GM19468 (cell line): Measurements from ENCODE around the gene EDC3.
"Not testable (repeated sequence)": the region's sequence is repeated elsewhere in the genome, so short reads cannot be mapped to it uniquely, and the experiment has no call there.

Experiments used
- ATAC-seq: cut with Tn5 transposase; IDR thresholded peaks from one replicate; pipeline ENCODE4 v1.9.1; 2021; ENCODE audit warnings: mild to moderate bottlenecking, moderate library complexity, moderate number of reproducible peaks; ENCODE audit not compliant: unreplicated experiment; ENCODE audit errors: extremely low read depth

EDC3 gene

DNA sequence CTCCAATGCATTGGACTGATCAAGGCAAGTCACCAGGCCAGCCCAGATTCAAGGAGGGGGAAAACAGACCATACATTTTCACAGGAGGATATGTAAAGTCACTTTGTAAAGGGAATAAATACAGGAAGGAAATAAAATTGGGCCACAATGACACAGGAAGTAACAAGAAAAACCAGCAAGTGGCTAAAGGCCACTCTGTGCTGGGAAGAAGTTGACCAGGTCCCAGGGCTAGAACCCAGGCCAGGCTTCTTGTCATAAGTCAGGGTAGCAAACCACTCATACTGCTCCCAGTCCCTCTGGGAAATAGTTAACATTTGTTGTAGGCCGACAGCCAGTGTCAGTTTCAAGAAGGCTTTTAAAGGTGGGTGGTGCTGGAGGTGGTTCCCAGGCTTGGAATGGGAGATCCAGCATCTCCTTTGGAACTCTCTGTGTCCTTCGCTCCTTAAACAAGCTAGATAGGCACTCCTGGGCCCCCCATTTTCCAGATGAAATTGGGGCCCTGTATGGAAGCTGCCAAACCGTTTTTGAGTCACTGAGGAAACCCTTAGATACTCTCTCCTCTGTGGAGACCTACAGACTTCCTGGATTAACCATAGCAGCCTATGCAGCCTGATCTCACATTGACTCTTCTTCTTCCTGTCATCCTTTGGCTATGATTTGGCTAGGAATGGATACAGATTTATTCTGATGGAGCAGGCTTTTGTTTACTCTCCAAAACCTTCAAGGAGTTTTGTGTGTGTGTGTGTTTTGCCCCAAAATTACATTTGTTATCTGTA lies 14.7 kb upstream of the EDC3 start:
- ATAC-seq, result no peak

DNA sequence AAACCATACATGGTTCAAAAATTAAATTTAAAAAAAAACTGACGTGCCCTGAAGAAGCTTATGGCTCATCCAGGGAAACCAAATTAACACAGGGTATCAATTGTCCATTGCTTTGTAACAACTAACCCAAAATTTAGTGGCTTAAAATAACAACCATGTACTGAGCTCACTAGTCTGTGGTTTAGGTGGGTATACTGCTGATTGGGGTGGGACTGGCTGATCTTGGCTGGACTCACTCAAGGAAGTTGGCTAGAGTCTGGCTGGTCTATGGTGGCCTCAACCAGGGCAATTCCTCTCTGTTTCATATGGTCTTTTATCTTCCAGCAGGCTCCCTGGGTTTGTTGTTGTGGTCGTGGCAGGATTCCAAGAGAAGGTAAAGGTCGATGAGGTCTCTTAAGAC lies 14.1 kb upstream of the EDC3 start:
- no peak for ATAC-seq

DNA sequence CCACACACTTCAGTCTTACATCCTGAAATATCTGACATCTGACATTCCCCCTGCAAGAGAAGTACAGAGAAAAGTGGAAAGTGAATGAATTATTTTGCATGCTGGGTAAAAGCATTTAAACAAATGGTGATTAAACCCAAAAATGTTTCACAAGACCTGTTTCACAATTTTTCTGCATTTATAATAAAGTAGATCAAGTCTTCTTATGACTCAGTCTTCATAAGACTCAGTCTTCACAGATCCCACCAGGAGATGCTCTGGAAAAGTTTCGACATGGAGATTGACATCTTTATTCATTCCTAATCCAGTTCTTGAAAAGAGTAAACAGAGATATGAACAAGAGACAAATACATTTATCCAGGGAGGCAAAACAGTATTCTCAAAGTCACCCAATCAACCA lies 13.2 kb upstream of the EDC3 start:
- no peak for ATAC-seq

DNA sequence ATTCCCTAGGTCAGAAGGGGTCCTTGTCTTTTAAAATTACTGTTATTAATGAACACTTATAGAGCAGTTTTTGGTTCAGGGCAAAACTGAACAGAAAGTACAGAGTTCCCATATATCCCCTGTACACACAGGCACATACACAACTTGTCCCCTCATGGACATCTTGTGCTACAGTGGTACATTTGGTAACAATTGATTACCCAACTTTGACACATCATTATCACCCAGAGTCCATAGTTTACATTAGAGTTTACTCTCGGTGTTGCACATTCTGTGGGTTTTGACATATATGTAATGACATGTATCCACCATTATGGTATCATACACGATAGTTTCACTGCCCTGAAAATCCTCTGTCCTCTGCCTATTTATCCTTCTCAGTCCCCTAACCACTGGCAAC lies 984 bp upstream of the EDC3 start:
- ATAC-seq, result no peak

DNA sequence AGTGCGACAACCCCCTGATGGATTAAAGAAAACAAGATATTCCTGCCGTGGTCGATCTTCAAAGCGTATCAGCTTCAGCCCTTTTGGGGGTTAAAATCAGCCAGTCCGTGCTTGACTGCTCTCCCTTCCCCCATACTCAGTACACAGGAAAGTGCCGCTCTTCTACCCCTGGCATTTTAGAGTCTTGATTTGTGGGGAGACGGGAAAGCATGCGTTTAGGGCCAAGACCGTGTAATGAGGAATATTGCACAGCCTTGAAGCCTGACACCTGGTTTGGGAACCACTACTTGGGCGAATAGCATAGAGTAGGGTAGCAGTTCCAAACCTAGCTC lies 540 bp upstream of the EDC3 start:
- no peak for ATAC-seq

DNA sequence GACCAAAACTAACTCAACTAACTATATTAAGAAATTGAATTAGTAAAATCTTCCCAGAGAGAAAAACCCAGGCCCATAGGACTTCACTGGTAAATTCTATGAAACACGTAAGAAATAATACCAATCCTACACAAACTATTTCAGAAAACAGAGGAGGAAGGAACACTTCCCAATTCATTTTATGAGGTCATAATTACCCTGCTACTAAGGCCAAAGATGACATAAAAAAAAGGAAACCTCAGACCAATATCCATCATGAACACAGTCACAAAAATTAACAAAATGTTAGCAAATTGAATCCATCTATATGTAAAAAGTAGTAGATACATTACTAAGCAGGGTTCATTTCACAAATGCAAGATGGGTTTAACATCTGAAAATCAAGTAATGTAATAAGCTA lies 3.5 kb downstream of the EDC3 start:
- no peak for ATAC-seq

DNA sequence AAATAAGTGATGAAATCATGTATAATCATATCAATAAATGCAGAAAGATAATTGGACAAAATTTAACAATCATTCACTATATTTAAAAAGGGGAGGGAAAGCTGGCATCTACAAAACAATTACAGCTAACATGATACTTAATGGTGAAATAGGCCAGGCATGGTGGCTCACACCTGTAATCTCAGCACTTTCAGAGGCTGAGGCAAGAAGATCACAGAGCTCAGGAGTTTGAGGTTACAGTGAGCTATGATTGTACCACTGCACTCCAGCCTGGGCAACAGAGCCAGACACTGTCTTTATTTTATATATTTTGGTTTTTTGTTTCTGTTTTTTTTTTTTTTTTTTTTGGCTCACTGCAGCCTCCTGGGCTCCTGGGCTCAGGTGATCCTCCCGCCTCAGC lies 12.1 kb downstream of the EDC3 start:
- no peak for ATAC-seq

DNA sequence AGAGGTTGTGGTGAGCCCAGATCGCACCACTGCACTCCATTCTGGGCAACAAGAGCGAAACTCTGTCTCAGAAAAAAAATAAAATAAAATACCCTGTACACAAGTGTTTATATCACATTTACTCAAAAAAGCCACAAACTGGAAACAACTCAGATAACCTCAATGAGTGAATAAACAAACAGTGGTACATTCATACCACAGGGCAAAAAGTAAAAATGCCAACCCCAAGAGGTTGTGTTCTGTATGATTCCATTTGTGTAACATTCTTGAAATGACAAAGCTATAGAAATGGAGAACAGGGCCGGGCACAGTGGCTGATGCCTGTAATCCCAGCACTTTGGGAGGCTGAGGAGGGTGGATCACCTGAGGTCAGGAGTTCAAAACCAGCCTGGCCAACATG lies 12.9 kb downstream of the EDC3 start:
- no peak for ATAC-seq

DNA sequence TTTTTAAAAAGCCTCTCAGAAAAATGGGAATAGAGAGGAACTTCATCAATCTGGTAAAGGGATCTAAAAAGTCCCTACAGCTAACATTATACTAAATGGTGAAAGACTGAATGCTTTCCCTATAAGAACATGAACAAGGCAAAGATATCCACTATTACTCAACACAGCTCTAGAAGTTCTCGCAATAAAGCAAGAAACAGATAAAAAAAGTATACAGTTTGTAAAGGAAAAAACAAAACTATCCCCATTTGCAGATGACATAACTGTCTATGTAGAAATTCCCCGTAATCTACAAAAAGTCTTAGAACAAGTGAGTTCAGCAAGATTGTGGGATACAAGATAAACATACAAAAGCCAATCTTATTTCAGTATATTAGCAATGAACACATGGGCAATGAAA lies 15.4 kb downstream of the EDC3 start:
- no peak for ATAC-seq

DNA sequence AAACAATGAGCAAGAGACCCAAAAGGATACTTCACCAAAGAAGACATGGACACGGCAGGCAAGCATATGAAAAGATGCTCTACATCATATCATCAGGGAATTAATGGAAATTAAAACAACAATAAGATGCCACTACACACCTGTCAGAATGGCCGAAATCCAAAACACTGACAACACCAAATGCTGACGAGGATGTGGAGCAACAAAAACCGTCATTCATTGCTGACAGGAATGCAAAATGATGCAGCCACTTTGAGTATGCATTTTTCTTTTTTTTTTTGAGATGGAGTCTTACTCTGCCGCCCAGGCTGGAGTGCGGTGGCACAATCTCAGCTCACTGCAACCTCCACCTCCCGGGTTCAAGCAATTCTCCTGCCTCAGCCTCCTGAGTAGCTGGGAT lies 19.0 kb downstream of the EDC3 start:
- no peak for ATAC-seq

DNA sequence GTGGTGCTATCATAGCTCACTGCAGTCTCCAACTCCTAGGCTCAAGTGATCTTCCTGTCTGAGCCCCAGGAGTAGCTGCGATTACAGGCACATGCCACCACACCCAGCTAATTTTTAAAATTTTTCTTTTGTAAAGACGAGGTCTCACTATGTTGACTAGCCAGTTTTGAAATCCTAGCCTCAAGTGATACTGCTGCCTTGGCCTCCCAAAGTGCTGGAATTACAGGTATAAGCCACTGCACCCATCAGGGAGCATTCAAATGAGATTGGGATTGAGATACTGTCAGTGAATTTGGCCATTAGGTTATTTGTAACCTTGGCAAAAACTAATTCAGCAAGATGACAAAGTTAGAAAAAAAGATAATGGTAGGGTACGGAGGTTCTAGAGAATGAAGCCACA lies 21.7 kb downstream of the EDC3 start:
- no peak for ATAC-seq

DNA sequence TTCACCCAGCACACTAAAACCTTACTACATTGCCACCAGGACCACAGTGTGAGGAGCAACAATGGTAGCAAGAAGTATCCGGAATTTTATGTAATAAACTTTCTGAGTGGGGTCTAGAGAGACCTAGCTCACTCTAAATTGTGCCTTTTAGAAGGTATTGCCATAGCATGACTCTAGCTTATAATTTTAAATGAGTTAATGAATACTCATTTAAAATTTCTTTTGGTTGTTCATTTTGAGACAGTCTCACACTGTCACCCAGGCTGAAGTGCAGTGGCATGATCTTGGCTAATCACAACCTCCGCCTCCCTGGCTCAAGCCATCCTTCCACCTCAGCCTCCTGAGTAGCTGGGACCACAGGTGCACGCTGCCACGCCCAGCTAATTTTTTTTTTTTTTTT lies 26.2 kb downstream of the EDC3 start:
- ATAC-seq, result no peak

DNA sequence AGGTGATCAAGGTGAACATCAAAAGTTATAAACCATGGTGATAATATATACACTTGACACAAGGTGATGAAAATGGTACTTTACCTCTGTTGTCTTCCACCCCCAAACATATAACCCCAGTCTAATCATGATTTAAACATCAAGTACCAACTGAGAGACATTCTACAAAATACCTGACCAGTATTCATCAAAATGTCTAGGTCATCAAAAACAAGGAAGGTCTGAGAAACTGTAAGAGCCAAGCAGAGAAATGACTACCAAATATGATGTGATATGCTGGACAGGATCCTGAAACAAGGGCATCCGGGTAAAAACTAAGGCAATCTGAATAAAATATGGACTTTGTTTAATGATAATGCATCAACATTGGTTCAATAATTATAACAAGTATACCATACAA lies 27.8 kb downstream of the EDC3 start:
- no peak for ATAC-seq

DNA sequence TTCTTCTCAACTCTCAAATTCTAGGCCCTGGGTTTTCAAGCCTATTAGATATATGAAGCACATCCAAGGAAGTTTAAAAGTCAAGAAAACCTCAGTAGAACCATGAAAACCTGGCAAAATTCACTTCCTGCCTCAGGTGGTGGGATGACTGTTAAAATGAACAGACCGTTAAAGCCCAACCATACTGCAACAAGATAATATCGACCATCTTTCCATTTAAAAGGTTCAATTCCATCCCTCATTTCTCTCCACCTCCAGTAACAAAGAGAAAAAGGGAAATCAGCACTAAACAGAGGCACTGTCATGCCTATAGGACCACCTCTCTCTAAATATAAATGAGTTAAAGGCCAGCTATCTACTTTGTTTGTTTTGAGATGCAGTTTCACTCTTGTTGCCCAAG lies 31.2 kb downstream of the EDC3 start:
- ATAC-seq, result no peak

DNA sequence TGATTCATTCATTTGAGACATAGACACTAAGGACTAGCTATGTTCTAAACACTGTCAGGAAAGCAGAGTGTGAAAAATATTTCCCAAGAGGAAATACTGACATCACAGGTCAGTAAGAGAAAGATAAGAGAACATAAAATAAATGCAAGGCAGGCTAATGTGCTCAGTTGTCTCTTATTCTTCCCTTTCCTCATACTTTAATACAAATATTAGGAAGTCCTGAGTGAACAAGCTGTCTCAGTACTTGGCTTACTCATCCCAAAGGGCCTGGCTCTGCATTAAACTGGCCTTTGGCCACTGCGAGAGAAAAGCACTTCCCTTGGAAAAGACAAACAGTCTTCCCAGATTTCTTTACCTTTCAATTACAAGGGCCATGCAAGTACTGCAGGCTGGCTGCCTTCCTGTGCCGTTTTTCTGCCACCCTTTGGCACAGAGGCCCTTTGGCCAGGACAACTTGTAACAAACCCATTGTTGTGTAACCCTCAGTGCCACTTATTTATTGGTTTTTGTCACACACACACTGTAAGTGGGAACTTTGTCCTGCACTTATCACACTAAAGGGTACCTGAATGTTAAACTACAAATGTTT lies 31.7 kb downstream of the EDC3 start:
- ATAC-seq, result no peak

DNA sequence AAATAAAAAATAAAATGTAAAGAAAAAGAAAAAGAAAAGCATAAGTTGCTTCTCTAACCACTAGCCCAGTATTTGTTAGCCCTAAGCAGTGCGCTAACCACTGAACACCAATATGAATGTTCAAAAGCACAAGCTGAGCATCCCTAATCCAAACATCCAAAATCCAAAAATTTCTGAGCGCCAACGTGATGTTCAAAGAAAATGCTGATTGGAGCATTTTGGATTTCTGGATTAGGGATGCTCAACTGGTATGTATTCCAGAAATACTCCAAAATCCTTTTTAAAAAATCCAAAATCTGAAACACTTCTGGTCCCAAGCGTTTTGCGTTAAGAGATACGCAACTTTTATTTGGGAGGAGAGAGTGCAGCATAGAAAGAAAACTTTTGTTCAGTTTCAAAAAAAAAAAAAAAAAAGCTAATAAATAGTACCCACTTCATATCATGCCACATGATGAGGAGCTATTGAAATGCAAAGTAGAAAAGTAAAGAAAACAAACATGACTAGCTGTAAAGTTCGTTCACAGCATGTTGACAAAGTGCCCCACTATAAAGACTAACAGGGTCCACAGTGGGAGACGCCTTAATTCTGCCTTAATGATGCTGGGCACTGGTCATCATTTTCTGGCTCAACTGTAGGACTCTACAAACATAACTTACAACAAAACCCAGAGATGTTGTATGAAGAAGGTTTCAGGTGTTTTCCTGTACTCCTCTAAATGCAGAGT lies 32.4 kb downstream of the EDC3 start:
- no peak for ATAC-seq

DNA sequence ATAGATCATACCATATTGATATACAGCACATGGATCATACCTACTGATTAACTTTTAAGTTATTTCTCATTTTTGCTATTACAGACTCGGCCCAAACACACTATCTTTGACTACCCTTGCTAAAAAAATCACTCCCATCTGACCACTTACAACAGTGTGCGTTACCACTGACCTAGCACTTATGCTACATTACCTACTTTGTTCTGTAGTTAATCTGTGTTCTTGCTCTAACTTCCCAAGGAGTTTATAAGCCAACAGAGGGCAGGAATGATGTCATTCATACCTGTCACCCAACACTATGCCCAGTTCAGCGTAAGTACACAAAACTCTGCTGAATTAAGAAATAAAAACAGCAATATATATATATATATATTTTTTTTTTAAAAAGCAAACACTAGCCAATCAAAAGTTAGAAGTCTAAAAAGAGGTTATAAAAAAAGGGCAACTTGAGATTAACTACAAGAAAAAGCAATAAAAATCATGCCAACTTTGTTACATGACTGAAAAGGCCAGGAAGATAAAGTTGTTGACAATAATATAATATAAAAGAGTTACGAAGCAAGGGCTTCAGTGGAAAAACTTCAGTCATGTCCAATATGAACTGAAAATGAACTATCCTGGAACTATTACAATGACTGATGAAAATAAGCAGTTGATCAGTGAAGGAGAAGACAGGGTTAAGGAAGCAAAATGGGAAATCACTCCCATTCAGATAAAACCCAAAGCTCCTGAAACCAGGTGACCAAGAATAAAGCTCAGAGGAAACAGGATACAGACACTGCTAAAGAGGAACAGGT lies 33.6 kb downstream of the EDC3 start:
- ATAC-seq, result no peak

DNA sequence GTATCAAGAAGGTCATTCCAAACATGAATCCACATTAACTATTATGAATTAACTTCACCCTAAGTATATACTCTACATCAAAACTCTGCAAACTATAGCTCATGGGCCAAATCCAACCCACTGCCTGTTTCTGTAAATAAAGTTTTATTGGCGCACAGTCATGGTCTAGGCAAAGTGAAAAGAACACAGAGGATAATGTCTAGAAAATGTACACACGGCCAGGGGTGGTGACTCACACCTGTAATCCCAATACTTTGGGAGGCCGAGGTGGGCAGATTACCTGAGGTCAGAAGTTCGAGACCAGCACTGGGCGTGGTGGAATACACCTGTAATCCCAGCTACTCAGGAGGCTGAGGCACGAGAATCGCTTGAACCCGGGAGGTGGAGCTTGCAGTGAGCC lies 34.5 kb downstream of the EDC3 start:
- not testable (repeated sequence) for ATAC-seq

DNA sequence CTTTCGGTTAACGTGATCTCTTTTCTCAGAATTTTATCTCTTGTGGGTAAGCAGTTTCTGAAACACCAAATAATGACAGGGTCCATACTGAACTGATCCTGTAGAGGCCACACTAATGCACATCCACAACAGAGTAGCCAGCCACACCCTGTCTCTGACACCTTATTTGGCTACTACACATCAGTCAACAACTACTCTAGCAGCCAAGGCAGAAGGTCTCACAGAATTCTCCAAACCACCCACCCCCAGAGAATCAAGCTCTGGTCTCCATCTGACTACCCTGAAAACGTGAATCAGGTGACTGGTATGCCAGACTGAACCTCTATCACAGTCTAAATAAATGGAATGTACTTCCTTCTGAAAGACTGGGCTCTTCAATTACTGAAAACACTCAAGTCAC lies 38.0 kb downstream of the EDC3 start:
- ATAC-seq, result no peak

DNA sequence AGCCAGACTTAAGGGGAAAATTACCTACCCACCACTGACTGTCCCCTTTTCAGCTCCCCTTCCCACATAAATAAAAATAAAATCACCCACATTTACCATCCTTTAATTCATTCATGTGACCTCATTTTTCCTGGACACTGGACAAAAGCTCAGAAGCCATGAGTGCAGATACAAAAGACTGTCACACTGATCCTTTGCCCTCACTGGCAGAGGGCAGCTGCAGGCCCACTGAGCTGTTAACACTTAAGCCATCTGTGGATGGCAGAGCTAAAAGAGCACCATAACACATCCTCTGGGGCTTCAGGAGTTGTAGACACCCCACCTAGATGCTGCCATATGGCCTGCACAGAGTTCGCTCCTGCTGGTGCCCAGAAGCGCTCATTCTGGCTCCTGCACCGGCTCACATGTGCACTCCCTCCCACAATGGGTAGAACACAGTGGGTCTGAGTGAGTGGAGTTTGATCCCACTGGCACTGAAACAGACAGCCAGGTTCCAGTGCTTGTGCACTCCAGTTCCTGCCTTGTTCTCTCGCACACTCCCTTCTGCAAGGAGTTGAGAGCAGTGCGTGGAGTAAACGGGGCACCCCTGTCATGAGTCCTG lies 38.8 kb downstream of the EDC3 start:
- no peak for ATAC-seq

DNA sequence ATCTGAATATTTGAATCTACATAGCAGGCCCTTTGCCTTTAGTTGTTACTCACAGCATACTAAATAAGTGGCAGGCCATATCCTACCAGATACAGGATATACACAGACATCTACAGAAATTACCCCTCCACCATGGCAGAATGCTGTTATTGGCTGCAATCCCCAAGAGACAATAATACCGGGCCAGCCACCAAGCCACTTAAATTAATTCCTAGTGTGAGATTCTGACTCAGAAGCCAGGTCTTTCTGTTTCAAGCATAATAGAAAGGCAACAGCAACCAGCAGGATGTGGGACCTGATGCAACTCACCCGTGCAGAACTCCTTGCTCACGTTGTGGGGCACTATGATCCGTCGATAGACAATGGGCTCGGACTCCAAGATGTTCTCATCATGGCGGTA lies 40.4 kb downstream of the EDC3 start:
- peak; percentile 37 for ATAC-seq
